ENCODE measurements around the gene CACNA1G.

CACNA1G gene

DNA sequence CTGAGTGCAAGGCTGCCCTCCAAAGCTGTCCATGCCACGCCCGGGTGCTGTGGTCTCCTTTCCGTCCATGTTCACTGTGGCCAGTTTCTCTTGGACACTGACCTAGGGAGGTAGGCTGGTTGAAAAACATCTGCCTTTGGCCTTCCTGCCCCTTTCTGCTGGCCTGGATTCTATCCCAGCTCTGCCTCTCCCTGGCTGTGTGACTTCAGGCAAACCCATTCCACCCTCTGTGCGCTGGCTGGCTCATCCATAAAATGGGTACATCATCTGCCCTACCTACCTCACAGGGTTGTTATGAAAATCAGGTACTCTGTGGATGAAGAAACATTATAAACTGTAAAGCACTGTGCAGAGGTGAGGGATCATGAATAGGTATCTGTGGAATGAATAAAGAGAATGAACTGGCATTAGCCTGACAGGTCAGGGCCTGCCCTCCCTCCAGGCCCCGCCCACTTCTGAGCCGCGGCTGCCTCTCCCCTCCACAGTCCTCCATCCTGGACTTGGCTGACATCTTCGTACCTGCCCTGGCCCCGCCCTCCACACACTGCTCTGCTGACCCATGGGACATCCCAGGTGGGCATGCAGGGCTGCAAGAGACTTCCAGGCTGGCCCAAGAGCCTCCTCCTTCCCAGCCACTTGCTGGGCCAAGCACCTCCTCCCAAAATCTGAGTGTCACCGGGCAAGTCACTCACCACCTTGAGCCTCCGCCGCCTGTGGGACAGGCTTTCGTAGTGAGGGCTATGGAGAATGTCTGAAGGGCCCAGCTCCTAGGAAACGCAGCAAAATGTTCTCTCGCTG is 20.6 kb upstream of the CACNA1G start:
- TF ChIP-seq, protein P1, sequence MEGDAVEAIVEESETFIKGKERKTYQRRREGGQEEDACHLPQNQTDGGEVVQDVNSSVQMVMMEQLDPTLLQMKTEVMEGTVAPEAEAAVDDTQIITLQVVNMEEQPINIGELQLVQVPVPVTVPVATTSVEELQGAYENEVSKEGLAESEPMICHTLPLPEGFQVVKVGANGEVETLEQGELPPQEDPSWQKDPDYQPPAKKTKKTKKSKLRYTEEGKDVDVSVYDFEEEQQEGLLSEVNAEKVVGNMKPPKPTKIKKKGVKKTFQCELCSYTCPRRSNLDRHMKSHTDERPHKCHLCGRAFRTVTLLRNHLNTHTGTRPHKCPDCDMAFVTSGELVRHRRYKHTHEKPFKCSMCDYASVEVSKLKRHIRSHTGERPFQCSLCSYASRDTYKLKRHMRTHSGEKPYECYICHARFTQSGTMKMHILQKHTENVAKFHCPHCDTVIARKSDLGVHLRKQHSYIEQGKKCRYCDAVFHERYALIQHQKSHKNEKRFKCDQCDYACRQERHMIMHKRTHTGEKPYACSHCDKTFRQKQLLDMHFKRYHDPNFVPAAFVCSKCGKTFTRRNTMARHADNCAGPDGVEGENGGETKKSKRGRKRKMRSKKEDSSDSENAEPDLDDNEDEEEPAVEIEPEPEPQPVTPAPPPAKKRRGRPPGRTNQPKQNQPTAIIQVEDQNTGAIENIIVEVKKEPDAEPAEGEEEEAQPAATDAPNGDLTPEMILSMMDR (conservative IDR thresholded peaks at IDR 0.05): no peak
- peak overlapping the region; percentile 100 for H3K27ac ChIP-seq

DNA sequence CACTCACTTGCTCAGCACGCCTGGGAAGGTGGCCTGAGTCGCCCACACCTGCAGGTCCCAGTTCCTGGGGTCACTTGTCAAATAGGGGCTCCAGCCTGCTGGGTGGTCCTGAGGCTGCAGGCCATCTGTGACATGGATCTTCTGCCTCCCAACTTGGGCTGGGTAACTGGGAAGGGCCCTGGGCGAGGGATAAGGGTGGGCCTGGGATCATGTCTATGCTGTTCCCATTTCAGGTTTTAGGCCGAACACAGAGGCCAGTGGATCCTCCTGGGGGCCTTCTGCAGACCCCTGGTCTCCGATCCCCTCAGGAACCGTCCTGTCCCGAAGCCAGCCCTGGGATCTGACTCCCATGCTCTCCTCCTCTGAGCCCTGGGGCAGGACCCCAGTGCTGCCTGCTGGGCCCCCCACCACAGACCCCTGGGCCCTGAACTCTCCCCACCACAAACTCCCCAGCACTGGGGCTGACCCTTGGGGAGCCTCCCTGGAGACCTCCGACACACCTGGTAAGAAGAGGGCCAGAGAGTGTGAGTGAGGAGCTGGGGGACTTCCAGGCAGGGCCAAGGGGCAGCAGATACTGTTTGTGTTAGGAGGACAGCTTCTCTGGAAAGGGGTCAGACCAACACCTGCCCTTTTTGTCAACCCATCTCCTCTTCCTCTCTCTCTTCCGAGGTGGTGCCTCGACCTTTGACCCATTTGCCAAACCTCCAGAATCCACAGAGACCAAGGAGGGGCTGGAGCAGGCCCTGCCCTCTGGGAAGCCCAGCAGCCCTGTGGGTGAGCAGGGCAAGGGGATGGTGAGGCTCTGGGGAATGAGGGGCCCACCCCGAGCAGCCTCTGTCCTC is 19.7 kb upstream of the CACNA1G start:
- peak overlapping the region; percentile 100 for H3K27ac ChIP-seq
- TF ChIP-seq, protein P1 (conservative IDR thresholded peaks at IDR 0.05): no peak

DNA sequence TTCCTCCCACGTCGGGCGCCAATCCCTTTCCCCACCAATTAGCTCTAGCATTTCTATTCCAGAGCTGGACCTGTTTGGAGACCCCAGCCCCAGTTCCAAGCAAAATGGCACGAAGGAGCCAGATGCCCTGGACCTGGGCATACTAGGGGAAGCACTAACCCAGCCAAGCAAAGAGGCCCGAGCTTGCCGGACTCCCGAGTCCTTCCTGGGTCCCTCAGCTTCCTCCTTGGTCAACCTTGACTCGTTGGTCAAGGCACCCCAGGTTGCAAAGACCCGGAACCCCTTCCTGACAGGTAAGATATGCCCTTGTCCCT is 19.2 kb upstream of the CACNA1G start:
- H3K27ac ChIP-seq: peak overlapping the region; percentile 100
- TF ChIP-seq, protein P1 (conservative IDR thresholded peaks at IDR 0.05): no peak

DNA sequence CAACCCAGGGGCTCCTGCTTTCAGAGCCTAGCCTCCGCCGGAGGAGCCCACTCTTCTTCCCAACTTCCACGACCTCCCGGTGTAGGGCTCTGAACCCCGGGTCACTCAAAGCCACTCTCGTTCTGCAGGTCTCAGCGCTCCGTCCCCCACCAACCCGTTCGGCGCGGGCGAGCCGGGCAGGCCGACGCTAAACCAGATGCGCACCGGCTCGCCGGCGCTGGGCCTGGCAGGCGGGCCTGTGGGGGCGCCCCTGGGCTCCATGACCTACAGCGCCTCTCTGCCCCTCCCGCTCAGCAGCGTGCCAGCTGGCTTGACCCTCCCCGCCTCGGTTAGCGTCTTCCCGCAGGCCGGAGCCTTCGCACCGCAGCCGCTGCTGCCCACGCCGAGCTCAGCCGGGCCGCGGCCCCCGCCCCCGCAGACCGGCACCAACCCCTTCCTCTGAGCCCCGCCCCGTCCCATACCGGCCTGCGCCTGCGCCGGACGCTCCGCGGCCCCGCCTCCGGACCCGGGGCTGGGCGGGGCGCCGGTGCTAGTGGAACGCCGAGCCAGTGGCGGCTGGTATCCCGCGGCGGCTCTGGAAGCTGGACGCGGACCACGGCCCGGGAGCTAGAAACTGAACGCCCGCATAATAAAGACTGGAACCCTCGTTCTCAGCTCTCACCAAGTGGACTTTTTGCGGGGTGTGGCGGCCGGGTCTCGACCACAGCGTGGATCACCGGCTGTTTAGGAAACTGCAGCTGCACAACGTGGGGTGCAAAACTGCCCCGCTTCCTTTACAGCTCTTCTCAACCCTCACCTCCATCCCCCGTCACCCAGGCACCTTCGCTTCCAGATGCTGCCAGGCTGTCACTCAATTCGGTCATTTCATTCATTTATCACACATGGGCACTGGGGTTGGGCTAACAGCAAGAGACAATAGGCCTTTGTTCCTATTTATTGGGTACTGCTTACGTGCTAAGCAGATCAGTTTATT is 18.5 kb upstream of the CACNA1G start:
- H3K27ac ChIP-seq: peak overlapping the region; percentile 100
- TF ChIP-seq, protein P1 (conservative IDR thresholded peaks at IDR 0.05): no peak

DNA sequence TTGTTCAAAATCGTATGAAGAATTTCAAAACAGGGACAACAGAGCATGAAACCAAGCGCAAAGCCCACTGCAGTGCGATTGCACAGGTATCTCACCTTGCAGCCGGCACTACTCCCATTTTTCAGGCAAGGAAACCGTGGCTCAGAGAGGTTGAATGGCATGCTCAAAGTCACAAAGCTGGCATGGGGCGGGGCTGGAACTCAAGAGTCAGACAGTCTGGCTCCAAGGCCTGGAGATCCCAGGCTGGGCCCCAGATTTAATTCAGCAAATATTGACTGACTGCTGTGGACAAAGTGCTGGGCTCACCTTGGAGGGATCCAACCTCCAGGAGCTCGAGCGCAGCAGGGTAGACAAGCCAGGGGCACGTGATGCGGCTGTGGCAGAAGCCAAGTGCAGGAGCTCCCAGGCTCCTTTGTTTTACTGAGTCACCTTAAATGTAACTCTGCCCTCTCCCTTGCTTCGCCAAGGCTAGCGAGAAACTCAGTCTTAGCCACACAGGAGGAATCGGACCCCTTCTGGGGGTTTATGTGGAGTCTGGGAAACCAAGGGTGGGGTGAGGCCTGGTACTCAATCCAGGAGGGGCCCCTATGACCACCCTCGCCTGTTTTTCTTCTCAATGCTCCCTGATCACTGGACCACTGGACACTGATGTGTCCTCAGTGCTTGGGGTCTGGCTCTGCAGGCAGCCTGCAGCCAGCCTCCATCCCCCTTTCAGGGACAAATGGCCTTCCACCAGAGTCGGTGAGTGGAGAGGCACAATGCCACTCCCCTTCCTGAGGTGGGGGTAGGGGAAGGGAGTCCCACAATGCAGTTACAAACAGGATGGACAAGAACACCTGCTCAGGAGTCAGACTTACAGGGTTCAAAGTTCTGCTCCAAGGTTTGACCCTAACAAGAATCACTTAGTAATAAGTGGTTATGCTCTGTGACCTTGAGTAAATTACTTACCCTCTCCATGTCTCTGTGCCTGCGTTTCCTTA is 17.4 kb upstream of the CACNA1G start:
- TF ChIP-seq, protein P1 (conservative IDR thresholded peaks at IDR 0.05): no peak
- peak overlapping the region; percentile 100 for H3K27ac ChIP-seq

DNA sequence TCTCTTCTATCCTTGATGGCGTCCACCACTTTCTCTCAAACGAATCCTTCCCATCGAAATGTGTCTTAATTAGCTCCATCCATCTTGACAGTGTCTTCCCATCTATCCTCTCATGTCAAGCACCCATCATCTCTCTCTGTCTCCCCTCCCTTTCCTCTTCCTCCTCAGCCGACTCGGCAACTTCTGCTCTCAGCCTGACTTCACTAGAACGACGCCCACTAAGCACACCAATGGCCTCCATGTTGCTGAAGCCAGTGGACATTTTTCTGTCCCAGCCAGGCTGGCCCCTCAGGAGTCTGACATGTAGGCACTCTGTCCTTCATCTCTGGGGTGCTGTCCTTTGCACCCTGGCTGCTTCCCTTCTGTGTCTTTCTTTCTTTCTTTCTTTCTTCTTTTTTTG is 16.0 kb upstream of the CACNA1G start:
- peak overlapping the region; percentile 100; the same call in 1 of the 2 replicates for H3K27ac ChIP-seq
- TF ChIP-seq, protein P1 (conservative IDR thresholded peaks at IDR 0.05): no peak

All from VCaP (cell line).